Activated naive CD4-positive, alpha-beta T cell treated with Interleukin-2 at 50 U/mL for 16 hours (primary cell): Measurements from ENCODE around the gene FGGY.
"Not testable (repeated sequence)": the region's sequence is repeated elsewhere in the genome, so short reads cannot be mapped to it uniquely, and the experiment has no call there.

Experiments
- DNase-seq: peaks from one replicate; pipeline ENCODE4 v3.0.0-alpha.2; 2020

FGGY gene

GRCh38 chr1:59558580-59558979 lies 261.7 kb downstream of the FGGY start:
- DNase-seq = not testable (repeated sequence)

- DNase-seq = no peak
Observed at GRCh38 chr1:59560807-59561450, 264.0 kb downstream of the FGGY start.

- DNase-seq = no peak
Observed at GRCh38 chr1:59561796-59562195, 264.9 kb downstream of the FGGY start.

GRCh38 chr1:59564192-59564891 lies 267.4 kb downstream of the FGGY start:
- DNase-seq = no peak

- DNase-seq = no peak
Observed at GRCh38 chr1:59565611-59566410, 268.9 kb downstream of the FGGY start.

GRCh38 chr1:59568158-59568935 lies 271.5 kb downstream of the FGGY start:
- DNase-seq = no peak

- no peak for DNase-seq
Observed at GRCh38 chr1:59569198-59569597, 272.3 kb downstream of the FGGY start.

- peak; percentile 3 for DNase-seq
Observed at GRCh38 chr1:59570524-59570923, 273.6 kb downstream of the FGGY start.

- no peak for DNase-seq
Observed at GRCh38 chr1:59574085-59574484, 277.2 kb downstream of the FGGY start.

GRCh38 chr1:59577774-59578173 lies 280.9 kb downstream of the FGGY start:
- no peak for DNase-seq

GRCh38 chr1:59579222-59579621 lies 282.3 kb downstream of the FGGY start:
- DNase-seq = no peak

GRCh38 chr1:59580257-59580656 lies 283.4 kb downstream of the FGGY start:
- DNase-seq = no peak

GRCh38 chr1:59592410-59592809 lies 295.5 kb downstream of the FGGY start:
- not testable (repeated sequence) for DNase-seq

- no peak for DNase-seq
Observed at GRCh38 chr1:59592924-59593323, 296.0 kb downstream of the FGGY start.

GRCh38 chr1:59593798-59594790 lies 297.2 kb downstream of the FGGY start:
- DNase-seq = no peak

- no peak for DNase-seq
Observed at GRCh38 chr1:59595774-59596173, 298.9 kb downstream of the FGGY start.

- no peak for DNase-seq
Observed at GRCh38 chr1:59596432-59596831, 299.5 kb downstream of the FGGY start.

GRCh38 chr1:59596956-59597355 lies 300.1 kb downstream of the FGGY start:
- no peak for DNase-seq

- no peak for DNase-seq
Observed at GRCh38 chr1:59597420-59598119, 300.7 kb downstream of the FGGY start.

- no peak for DNase-seq
Observed at GRCh38 chr1:59598120-59598440, 301.2 kb downstream of the FGGY start.

GRCh38 chr1:59601041-59601441 lies 304.1 kb downstream of the FGGY start:
- DNase-seq = no peak
